ENCODE results near the gene WDR37. TPM values are rescaled to one million over a fixed set of nuclear protein-coding genes. Genes with fewer than 3 reads are reported as not detected.
"Not testable (repeated sequence)": the region's sequence is repeated elsewhere in the genome, so short reads cannot be mapped to it uniquely, and the experiment has no call there.

WDR37 gene
- total RNA-seq, 6 experiments from 2014 or later: 17.0 to 22.8 (median 18.8) TPM

DNA sequence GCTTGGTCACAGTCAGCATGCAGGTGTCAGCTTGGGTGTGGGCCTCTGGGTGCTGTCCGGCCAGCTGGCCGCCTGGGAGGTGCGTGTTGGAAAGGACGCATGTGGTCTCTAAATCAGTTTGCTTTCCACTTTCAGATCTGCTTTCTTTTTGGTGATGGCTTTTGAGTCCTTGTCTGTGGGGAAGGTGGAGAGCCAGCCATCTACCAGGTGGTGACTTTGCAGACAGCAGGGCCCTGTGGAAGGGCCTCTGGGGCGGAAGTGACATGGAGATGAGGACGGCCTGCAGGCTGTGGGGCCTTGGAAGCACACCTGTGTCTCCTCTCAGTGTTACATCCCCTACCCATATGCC, 59.4 kb downstream of the WDR37 start:
- Mint-ChIP-seq H3K36me3 (ENCODE audit: low read depth) (peaks cover 10% of the 10 kb centered on the region), H3K4me1 (ENCODE audit: low read depth) (peaks cover 5% of the 10 kb centered on the region), H3K27me3 (ENCODE audit: insufficient read depth) (peaks cover 6% of the 10 kb centered on the region; the same call in 1 of the 2 replicates), H3K4me3 (no peak overlapping the region), H3K9me3 (no peaks in the 10 kb centered on the region), H3K27ac (no peak overlapping the region)
- DNase-seq: no peak
- TF ChIP-seq, protein P1, sequence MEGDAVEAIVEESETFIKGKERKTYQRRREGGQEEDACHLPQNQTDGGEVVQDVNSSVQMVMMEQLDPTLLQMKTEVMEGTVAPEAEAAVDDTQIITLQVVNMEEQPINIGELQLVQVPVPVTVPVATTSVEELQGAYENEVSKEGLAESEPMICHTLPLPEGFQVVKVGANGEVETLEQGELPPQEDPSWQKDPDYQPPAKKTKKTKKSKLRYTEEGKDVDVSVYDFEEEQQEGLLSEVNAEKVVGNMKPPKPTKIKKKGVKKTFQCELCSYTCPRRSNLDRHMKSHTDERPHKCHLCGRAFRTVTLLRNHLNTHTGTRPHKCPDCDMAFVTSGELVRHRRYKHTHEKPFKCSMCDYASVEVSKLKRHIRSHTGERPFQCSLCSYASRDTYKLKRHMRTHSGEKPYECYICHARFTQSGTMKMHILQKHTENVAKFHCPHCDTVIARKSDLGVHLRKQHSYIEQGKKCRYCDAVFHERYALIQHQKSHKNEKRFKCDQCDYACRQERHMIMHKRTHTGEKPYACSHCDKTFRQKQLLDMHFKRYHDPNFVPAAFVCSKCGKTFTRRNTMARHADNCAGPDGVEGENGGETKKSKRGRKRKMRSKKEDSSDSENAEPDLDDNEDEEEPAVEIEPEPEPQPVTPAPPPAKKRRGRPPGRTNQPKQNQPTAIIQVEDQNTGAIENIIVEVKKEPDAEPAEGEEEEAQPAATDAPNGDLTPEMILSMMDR (IDR thresholded peaks at IDR 0.05): no peak

DNA sequence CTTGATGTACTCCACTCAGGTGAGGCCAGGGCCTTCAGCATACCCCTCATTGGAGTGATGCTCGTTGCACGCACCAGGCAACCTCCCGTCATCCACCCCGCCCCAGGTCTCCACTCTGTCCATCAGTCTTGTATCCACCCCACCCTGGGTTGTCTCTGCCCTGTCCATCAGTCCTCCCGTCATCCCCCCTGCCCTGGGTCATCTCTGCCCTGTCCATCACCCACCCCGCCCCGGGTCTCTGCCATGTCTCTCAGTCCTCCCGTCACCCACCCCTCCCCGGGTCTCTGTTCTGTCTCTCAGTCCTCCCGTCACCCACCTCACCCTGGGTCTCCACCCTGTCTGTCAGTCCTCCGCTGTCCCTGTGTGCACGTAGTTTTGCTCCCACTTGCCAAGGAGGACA, 59.9 kb downstream of the WDR37 start:
- TF ChIP-seq, protein P1 (IDR thresholded peaks at IDR 0.05): no peak
- no peaks in the 10 kb centered on the region for H3K9me3 Mint-ChIP-seq
- H3K4me1 Mint-ChIP-seq (ENCODE audit: low read depth): peaks cover under 1% of the 10 kb centered on the region; the same call in 1 of the 2 replicates
- H3K27me3 Mint-ChIP-seq (ENCODE audit: insufficient read depth): peaks cover 6% of the 10 kb centered on the region; the same call in 1 of the 2 replicates
- no peak overlapping the region for H3K27ac Mint-ChIP-seq
- H3K36me3 Mint-ChIP-seq (ENCODE audit: low read depth): peaks cover 5% of the 10 kb centered on the region
- no peak for DNase-seq
- H3K4me3 Mint-ChIP-seq: no peak overlapping the region

DNA sequence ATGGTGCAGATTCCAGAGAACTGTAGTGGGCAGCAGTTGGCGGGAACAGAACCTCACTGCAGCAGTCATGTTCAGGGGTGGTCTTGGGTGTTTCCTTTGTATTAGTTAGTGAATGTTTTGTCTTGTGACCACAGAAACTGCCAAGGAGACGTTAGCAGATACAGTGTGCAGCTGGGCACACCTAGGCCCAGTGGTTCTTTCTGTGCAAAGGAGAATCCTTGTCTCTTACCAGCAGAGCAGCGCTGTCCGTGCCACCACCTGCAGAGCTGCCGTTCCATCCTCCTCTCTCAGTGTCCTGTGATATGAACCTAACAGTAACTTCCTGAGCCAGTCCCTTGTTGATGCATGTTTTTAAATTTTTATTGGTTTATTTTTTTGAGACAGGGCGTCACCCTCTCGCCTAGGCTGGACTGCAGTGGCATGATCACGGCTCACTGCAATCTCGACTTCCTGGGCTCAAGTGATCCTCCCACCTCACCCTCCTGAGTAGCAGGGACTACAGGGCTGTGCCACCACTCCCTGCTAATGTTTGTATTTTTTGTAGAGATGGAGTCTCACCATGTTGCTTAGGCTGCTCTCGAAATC, 60.6 kb downstream of the WDR37 start:
- Mint-ChIP-seq H3K27me3 (ENCODE audit: insufficient read depth) (peaks cover 6% of the 10 kb centered on the region; the same call in 1 of the 2 replicates), H3K36me3 (ENCODE audit: low read depth) (peaks cover 6% of the 10 kb centered on the region; the same call in 1 of the 2 replicates), H3K9me3 (no peaks in the 10 kb centered on the region), H3K27ac (no peak overlapping the region), H3K4me1 (ENCODE audit: low read depth) (no peaks in the 10 kb centered on the region), H3K4me3 (no peak overlapping the region)
- DNase-seq: no peak
- TF ChIP-seq, protein P1 (IDR thresholded peaks at IDR 0.05): no peak

DNA sequence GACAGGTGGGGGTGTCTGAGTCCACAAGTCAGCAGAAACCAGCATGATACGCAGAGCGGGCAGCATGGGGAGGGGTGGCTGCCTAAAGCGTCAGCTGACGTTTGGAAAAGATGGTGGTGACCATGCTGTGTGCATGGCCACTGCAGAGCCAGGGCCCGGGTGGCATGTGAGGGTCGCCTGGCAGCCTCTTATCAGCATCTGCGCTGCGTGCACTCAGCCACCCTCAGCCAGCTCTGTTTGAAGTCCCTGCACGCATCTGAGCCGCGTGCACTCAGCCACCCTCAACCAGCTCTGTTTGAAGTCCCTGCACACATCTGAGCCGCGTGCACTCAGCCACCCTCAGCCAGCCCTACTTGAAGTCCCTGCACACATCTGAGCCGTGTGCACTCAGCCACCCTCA, 61.5 kb downstream of the WDR37 start:
- no peak for DNase-seq
- Mint-ChIP-seq H3K27ac (no peak overlapping the region), H3K27me3 (ENCODE audit: insufficient read depth) (peaks cover 8% of the 10 kb centered on the region; the same call in 1 of the 2 replicates), H3K9me3 (no peaks in the 10 kb centered on the region), H3K36me3 (ENCODE audit: low read depth) (peaks cover 14% of the 10 kb centered on the region; the same call in 1 of the 2 replicates), H3K4me1 (ENCODE audit: low read depth) (no peaks in the 10 kb centered on the region), H3K4me3 (no peak overlapping the region)
- TF ChIP-seq, protein P1 (IDR thresholded peaks at IDR 0.05): no peak

DNA sequence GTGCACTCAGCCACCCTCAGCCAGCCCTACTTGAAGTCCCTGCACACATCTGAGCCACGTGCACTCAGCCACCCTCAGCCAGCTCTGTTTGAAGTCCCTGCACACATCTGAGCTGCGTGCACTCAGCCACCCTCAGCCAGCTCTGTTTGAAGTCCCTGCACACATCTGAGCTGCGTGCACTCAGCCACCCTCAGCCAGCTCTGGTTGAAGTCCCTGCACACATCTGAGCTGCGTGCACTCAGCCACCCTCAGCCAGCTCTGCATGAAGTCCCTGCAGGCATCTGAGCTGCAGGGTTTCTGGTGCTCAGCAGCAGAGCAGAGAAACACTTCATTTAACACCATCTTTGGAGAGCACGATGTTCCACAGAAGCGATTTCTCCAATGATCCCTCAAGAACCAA, 62.1 kb downstream of the WDR37 start:
- not testable (repeated sequence) for DNase-seq; H3K4me3 Mint-ChIP-seq; H3K27me3 Mint-ChIP-seq (ENCODE audit: insufficient read depth); H3K27ac Mint-ChIP-seq; H3K9me3 Mint-ChIP-seq; H3K4me1 Mint-ChIP-seq (ENCODE audit: low read depth)
- H3K36me3 Mint-ChIP-seq (ENCODE audit: low read depth): peaks cover 14% of the 10 kb centered on the region; the same call in 1 of the 2 replicates

DNA sequence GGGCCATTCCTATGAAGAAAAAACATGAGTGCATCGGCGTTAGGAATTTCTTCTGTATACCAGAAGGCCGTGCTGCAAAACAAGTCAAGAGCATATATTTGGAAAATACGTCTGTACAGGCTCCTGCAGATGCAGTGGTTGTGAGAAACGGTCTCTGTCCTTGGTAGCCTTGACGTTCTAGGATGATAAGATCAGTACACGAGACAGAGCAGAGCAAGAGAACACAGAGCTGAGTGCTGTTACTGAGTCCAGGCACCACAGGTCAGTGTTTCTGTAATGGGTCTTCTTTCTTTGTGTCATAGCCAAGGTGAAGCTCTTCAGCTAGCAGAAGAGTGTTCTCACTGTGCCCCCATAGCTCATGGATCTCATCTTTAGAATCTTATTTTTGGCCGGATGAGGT, 62.8 kb downstream of the WDR37 start:
- no peak overlapping the region for H3K4me3 Mint-ChIP-seq
- TF ChIP-seq, protein P1 (IDR thresholded peaks at IDR 0.05): no peak
- peaks cover 8% of the 10 kb centered on the region; the same call in 1 of the 2 replicates for H3K27me3 Mint-ChIP-seq (ENCODE audit: insufficient read depth)
- H3K9me3 Mint-ChIP-seq: no peaks in the 10 kb centered on the region
- no peaks in the 10 kb centered on the region for H3K4me1 Mint-ChIP-seq (ENCODE audit: low read depth)
- DNase-seq: no peak
- no peak overlapping the region for H3K27ac Mint-ChIP-seq
- peaks cover 10% of the 10 kb centered on the region; the same call in 1 of the 2 replicates for H3K36me3 Mint-ChIP-seq (ENCODE audit: low read depth)
